Colonic mucosa (tissue), 4 donors: ENCODE results near the gene FALEC. TPM values are rescaled to one million over a fixed set of nuclear protein-coding genes. Genes with fewer than 3 reads are reported as not detected.

Experiments used
- DNase-seq: peaks from one replicate; pipeline ENCODE4 v3.0.0-alpha.2; 2020
- H3K27ac ChIP-seq: fragments of 200-600 bp; one replicate; pipeline ENCODE4 v1.8.0; 2021
- H3K27me3 ChIP-seq: fragments of 200-600 bp; one replicate; pipeline ENCODE4 v1.8.0; 2021
- H3K36me3 ChIP-seq: fragments of 200-600 bp; one replicate; pipeline ENCODE4 v1.8.0; 2021
- H3K4me1 ChIP-seq: fragments of 200-600 bp; one replicate; pipeline ENCODE4 v1.8.0; 2021; ENCODE audit warnings: mild to moderate bottlenecking
- H3K4me3 ChIP-seq: fragments of 200-600 bp; one replicate; pipeline ENCODE4 v1.8.0; 2021
- H3K9ac ChIP-seq, 2 donors: one replicate each; pipeline ENCODE4 v1.7.0; 2013; ENCODE audit warnings: control low read depth in 2 of 2, low read depth in 2 of 2, low read length in 2 of 2
- H3K9me3 ChIP-seq: fragments of 200-600 bp; one replicate; pipeline ENCODE4 v1.8.0; 2021
- CTCF ChIP-seq: fragments of 200-600 bp; IDR thresholded peaks from one replicate; pipeline ENCODE4 v1.8.0; 2022; ENCODE audit warnings: antibody characterized with exemption, mild to moderate bottlenecking
- intact Hi-C: fragments of 100-400 bp; cut with DNase I; formaldehyde crosslinking; loops from one replicate; pipeline ENCODE4 v1.14.1; 2022
- total RNA-seq, 2 donors: library from RNA; stranded (reverse); fragmentation: NEBNext Ultra II Directional in 1 of 2; extraction: Animal tissue kit (Norgen Biotek cat#: 25700) in 1 of 2; gene quantifications; one replicate each; pipeline ENCODE4 v1.2.1, GENCODE V29; 2021
- donor health status: healthy.
- donor health status: DM: no; HTN: no; CAD: no.
- donor health status: DM: no; HTN: no; CAD: no.

Gene FALEC
- total RNA-seq, 2 donors from 2014 or later = not detected

- no peak overlapping the region for H3K9ac ChIP-seq
- no peak for DNase-seq
- H3K27ac ChIP-seq = no peak overlapping the region
- no peak overlapping the region for H3K4me3 ChIP-seq
- no peaks in the 10 kb centered on the region for H3K36me3 ChIP-seq
- intact Hi-C loops = loop anchor here (10.0 kb wide), 1 partner anchor 259 kb away; no protein-coding TSS in a partner anchor
- peaks cover 12% of the 10 kb centered on the region for H3K4me1 ChIP-seq
- H3K27me3 ChIP-seq = no peaks in the 10 kb centered on the region
- no peak for TF ChIP-seq CTCF
- no peaks in the 10 kb centered on the region for H3K9me3 ChIP-seq
Measured at GRCh38 chr1:150555971-150556865, 40.7 kb downstream of the FALEC start.

GRCh38 chr1:150557065-150557600 is 41.6 kb downstream of the FALEC start:
- Histone ChIP-seq H3K9ac (no peak overlapping the region), H3K4me3 (no peak overlapping the region), H3K36me3 (no peaks in the 10 kb centered on the region), H3K27ac (no peak overlapping the region), H3K9me3 (no peaks in the 10 kb centered on the region), H3K4me1 (peaks cover 12% of the 10 kb centered on the region), H3K27me3 (no peaks in the 10 kb centered on the region)
- intact Hi-C loops = loop anchor here (10.0 kb wide), 1 partner anchor 258 kb away; no protein-coding TSS in a partner anchor
- TF ChIP-seq CTCF = no peak
- DNase-seq = no peak

GRCh38 chr1:150557813-150558212 is 42.3 kb downstream of the FALEC start:
- no peaks in the 10 kb centered on the region for H3K36me3 ChIP-seq
- no peaks in the 10 kb centered on the region for H3K9me3 ChIP-seq
- no peak for TF ChIP-seq CTCF
- no peak overlapping the region for H3K4me3 ChIP-seq
- peaks cover 17% of the 10 kb centered on the region for H3K4me1 ChIP-seq
- intact Hi-C loops = loop anchor here (2.0 to 10.0 kb wide), 2 partner anchors 93 to 257 kb away; no protein-coding TSS in a partner anchor
- no peak for DNase-seq
- no peak overlapping the region for H3K27ac ChIP-seq
- H3K9ac ChIP-seq = no peak overlapping the region
- H3K27me3 ChIP-seq = no peaks in the 10 kb centered on the region

- Histone ChIP-seq H3K9ac (no peak overlapping the region), H3K27me3 (no peaks in the 10 kb centered on the region), H3K36me3 (no peaks in the 10 kb centered on the region), H3K4me1 (peaks cover 21% of the 10 kb centered on the region), H3K9me3 (no peaks in the 10 kb centered on the region), H3K27ac (no peak overlapping the region), H3K4me3 (no peak overlapping the region)
- no peak for TF ChIP-seq CTCF
- intact Hi-C loops = loop anchor here (2.0 to 10.0 kb wide), 2 partner anchors 94 to 256 kb away; no protein-coding TSS in a partner anchor
- DNase-seq = no peak
Measured at GRCh38 chr1:150558303-150558704, 42.8 kb downstream of the FALEC start.

- H3K27ac ChIP-seq = no peak overlapping the region
- peaks cover 23% of the 10 kb centered on the region for H3K4me1 ChIP-seq
- H3K9ac ChIP-seq = peak overlapping the region in 1 of 2 donors; percentile 98
- H3K36me3 ChIP-seq = no peaks in the 10 kb centered on the region
- intact Hi-C loops = loop anchor here (2.0 to 10.0 kb wide), 2 partner anchors 94 to 256 kb away; no protein-coding TSS in a partner anchor
- H3K4me3 ChIP-seq = no peak overlapping the region
- no peaks in the 10 kb centered on the region for H3K9me3 ChIP-seq
- TF ChIP-seq CTCF = no peak
- no peak for DNase-seq
- no peaks in the 10 kb centered on the region for H3K27me3 ChIP-seq
Measured at GRCh38 chr1:150558761-150559655, 43.5 kb downstream of the FALEC start.
